Fibroblast of lung (primary cell): Measurements from ENCODE around the gene SLC16A1. TPM values are rescaled to one million over a fixed set of nuclear protein-coding genes. Genes with fewer than 3 reads are reported as not detected.
"Not testable (repeated sequence)": the region's sequence is repeated elsewhere in the genome, so short reads cannot be mapped to it uniquely, and the experiment has no call there.

Experiments
- DNase-seq, 2 donors: peaks; one replicate each; pipeline versions ENCODE4 v3.0.0 to v3.0.0-alpha.2; 2010; ENCODE audit warnings: low read depth in 2 of 2
- H2AFZ ChIP-seq: 2 replicates; pipeline ENCODE4 v1.5.1; 2012; ENCODE audit warnings: low read length, control low read depth, inconsistent platforms
- H3K27ac ChIP-seq: 2 replicates; pipeline ENCODE4 v1.5.1; 2011; ENCODE audit warnings: low read length, control low read depth; ENCODE audit not compliant: insufficient read depth
- H3K27me3 ChIP-seq: 2 replicates; pipeline ENCODE4 v1.5.1; 2011; ENCODE audit warnings: mild to moderate bottlenecking, low read length; ENCODE audit not compliant: control insufficient read depth, insufficient read depth
- H3K36me3 ChIP-seq: 2 replicates; pipeline ENCODE4 v1.5.1; 2011; ENCODE audit warnings: low read length; ENCODE audit not compliant: control insufficient read depth, insufficient read depth
- H3K4me1 ChIP-seq: 2 replicates; pipeline ENCODE4 v1.5.1; 2011; ENCODE audit warnings: low read length; ENCODE audit not compliant: control insufficient read depth, insufficient read depth; ENCODE audit errors: extremely low read depth
- H3K4me2 ChIP-seq: 2 replicates; pipeline ENCODE4 v1.5.1; 2011; ENCODE audit warnings: low read length, control low read depth; ENCODE audit not compliant: insufficient read depth; ENCODE audit errors: extremely low read depth
- H3K4me3 ChIP-seq, 4 experiments: fragments of 200-600 bp in 1 of 4; sonication (generic) in 1 of 4; replicated peaks in 1 of 4; 2 replicates each; pipeline ENCODE4 v1.5.1; 2011 to 2016; ENCODE audit warnings: low read length in 4 of 4, low read depth in 3 of 4, mild to moderate bottlenecking in 3 of 4, control low read depth in 2 of 4, inconsistent platforms in 1 of 4, mixed read lengths in 1 of 4; ENCODE audit not compliant: insufficient read depth in 1 of 4; ENCODE audit errors: control extremely low read depth in 1 of 4
- H3K79me2 ChIP-seq: 2 replicates; pipeline ENCODE4 v1.5.1; 2012; ENCODE audit warnings: mild to moderate bottlenecking, low read length, inconsistent platforms; ENCODE audit not compliant: control insufficient read depth, insufficient read depth
- H3K9ac ChIP-seq: 2 replicates; pipeline ENCODE4 v1.5.1; 2011; ENCODE audit warnings: mild to moderate bottlenecking, low read length, control low read depth; ENCODE audit not compliant: insufficient read depth
- H3K9me3 ChIP-seq: 2 replicates; pipeline ENCODE4 v1.5.1; 2012; ENCODE audit warnings: low read depth, low read length; ENCODE audit not compliant: control insufficient read depth, insufficient read depth
- H4K20me1 ChIP-seq: 2 replicates; pipeline ENCODE4 v1.5.1; 2011; ENCODE audit warnings: low read length; ENCODE audit not compliant: control insufficient read depth, insufficient read depth; ENCODE audit errors: extremely low read depth
- CTCF ChIP-seq, 2 donors: IDR thresholded peaks in 1 of 2; conservative IDR thresholded peaks in 1 of 2; 1 replicate in 1 of 2; 2 replicates in 1 of 2; pipeline ENCODE4 v1.5.1; 2011 to 2012; ENCODE audit warnings: low read length in 2 of 2, control low read depth in 1 of 2, inconsistent platforms in 1 of 2, low read depth in 1 of 2, mild to moderate bottlenecking in 1 of 2
- EZH2 ChIP-seq: IDR thresholded peaks from 2 replicates; pipeline ENCODE4 v1.5.1; 2012; ENCODE audit warnings: low read length, control low read depth, mild to moderate bottlenecking; ENCODE audit errors: missing control alignments
- polyA plus RNA-seq, 2 donors: library from polyadenylated mRNA; depleted of rRNA in 1 of 2; stranded (reverse) in 1 of 2; unstranded in 1 of 2; fragments of >200 nt; gene quantifications; 2 replicates each; pipeline ENCODE4 v1.2.1, GENCODE V29; 2011 to 2012; ENCODE audit warnings: missing spikeins in 1 of 2
- total RNA-seq: library from RNA; depleted of rRNA; stranded (reverse); fragments of >200 nt; gene quantifications from 2 replicates; pipeline ENCODE4 v1.2.1, GENCODE V29; 2014

SLC16A1 gene
- total and polyA plus RNA-seq, 2 donors (not counting 1 experiment from before 2014, with no cell fraction given): 51.3 to 59.1 TPM

GRCh38 chr1:112960384-112960783, 4.4 kb upstream of the SLC16A1 start:
- Histone ChIP-seq H3K4me1 (peaks cover 5% of the 10 kb centered on the region), H3K4me2 (no peak overlapping the region), H3K27ac (no peak overlapping the region), H3K9me3 (no peaks in the 10 kb centered on the region), H3K79me2 (peaks cover 38% of the 10 kb centered on the region), H3K27me3 (no peaks in the 10 kb centered on the region), H3K36me3 (no peaks in the 10 kb centered on the region), H2AFZ (no peak overlapping the region), H3K9ac (no peak overlapping the region), H3K4me3 (peak overlapping the region in 1 of 4 experiments; percentile 2), H4K20me1 (no peaks in the 10 kb centered on the region)
- no peak for DNase-seq
- TF ChIP-seq CTCF (conservative IDR thresholded peaks at IDR 0.05 in 1 of 2, IDR thresholded peaks at IDR 0.05 in 1 of 2; ENCODE audit: low read depth in 1 of 2, low read length in 2 of 2): no peak
- no peak for TF ChIP-seq EZH2

GRCh38 chr1:112958236-112958635, 2.2 kb upstream of the SLC16A1 start:
- Histone ChIP-seq H3K4me3 (peak overlapping the region; percentile 52 to 89 (median 74)), H3K79me2 (peaks cover 58% of the 10 kb centered on the region), H3K27ac (peak overlapping the region; percentile 87), H3K4me2 (peak overlapping the region; percentile 95)
- DNase-seq, H3K9me3 ChIP-seq, H2AFZ ChIP-seq, H3K4me1 ChIP-seq, H3K27me3 ChIP-seq, H3K36me3 ChIP-seq, H3K9ac ChIP-seq, H4K20me1 ChIP-seq: not testable (repeated sequence)

GRCh38 chr1:112957133-112957812, 1.3 kb upstream of the SLC16A1 start:
- no peaks in the 10 kb centered on the region for H4K20me1 ChIP-seq
- H3K27me3 ChIP-seq: no peaks in the 10 kb centered on the region
- DNase-seq: peak; percentile 92 to 96
- peak overlapping the region; percentile 52 to 89 (median 74) for H3K4me3 ChIP-seq
- H3K79me2 ChIP-seq: peaks cover 65% of the 10 kb centered on the region
- TF ChIP-seq CTCF (conservative IDR thresholded peaks at IDR 0.05 in 1 of 2, IDR thresholded peaks at IDR 0.05 in 1 of 2; ENCODE audit: low read depth in 1 of 2, low read length in 2 of 2) (no peak), EZH2 (no peak)
- no peaks in the 10 kb centered on the region for H3K9me3 ChIP-seq
- H3K36me3 ChIP-seq: no peaks in the 10 kb centered on the region
- peaks cover 8% of the 10 kb centered on the region for H3K4me1 ChIP-seq
- peak overlapping the region; percentile 68 for H2AFZ ChIP-seq
- peak overlapping the region; percentile 87 for H3K27ac ChIP-seq
- peak overlapping the region; percentile 95 for H3K4me2 ChIP-seq
- H3K9ac ChIP-seq: peak overlapping the region; percentile 85
